ENCODE results near the gene FANCB.

The FANCB gene

GRCh38 chrX:14843666-14844065, 29.2 kb downstream of the FANCB start:
- no peak overlapping the region for H3K27ac ChIP-seq
- no peak for TF ChIP-seq CTCF (conservative IDR thresholded peaks at IDR 0.05)

DNA sequence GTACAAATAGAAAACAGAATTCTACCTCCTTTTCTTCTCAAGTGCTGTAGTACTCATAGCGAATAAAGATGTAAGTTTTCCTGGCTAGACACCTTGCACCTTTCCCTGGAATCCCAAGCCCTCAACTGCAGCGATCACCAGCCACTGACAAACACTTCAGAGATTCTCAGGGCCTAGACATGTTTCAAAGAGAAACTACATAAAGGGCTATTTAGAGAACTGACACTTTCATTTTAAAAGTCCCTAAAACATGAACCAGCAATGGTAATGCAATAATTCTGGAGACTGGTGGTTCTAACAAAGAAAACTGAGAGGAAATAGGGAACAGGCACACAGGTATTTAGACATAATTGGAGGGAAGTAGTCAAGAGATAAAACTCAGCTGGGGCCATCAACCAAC, 35.7 kb downstream of the FANCB start:
- no peak overlapping the region for H3K27ac ChIP-seq
- TF ChIP-seq CTCF (conservative IDR thresholded peaks at IDR 0.05): no peak

- no peak overlapping the region for H3K27ac ChIP-seq
- TF ChIP-seq CTCF (conservative IDR thresholded peaks at IDR 0.05): no peak
These were observed 40.3 kb downstream of the FANCB start for GRCh38 chrX:14832586-14832985.

DNA sequence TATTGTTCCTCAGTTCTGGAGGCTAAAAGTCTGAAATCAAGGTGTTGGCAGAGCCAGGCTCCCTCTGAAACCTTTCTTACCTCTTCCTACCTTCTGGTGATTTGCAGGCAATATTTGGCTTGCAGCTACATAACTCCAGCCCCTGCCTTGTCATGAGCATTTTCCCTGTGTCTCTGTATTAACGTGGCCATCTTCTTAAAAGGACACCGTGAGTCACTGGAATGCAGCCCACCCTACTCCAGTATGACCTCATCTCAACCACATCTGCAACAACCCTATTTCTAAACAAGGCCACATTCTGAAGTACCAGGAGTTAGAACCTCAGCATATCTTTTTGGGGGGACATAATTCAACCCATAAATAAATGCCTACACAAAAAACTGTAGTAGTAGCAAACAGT, 40.7 kb downstream of the FANCB start:
- H3K27ac ChIP-seq: no peak overlapping the region
- no peak for TF ChIP-seq CTCF (conservative IDR thresholded peaks at IDR 0.05)

GRCh38 chrX:14829643-14830042, 43.2 kb downstream of the FANCB start:
- no peak overlapping the region for H3K27ac ChIP-seq
- TF ChIP-seq CTCF (conservative IDR thresholded peaks at IDR 0.05): no peak

DNA sequence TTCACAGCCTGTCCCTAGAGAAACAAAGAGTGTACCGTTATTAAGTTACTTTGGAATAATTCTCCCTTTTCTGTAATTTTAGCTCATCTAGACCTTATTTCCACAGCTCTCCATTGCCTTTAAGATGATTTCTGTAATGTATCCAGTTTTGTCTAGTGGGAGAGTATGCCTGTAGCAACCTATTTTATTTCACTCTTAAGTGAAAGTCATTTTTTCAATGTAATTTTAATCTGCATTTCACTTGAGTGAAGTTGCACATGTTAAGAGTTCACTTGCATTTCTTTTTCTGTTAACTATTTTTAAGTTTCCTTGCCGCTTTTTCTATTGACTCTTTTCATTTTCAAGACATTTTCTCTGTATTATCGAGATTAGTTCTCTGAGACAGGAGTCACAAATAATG, 46.5 kb downstream of the FANCB start:
- TF ChIP-seq CTCF (conservative IDR thresholded peaks at IDR 0.05): no peak
- H3K27ac ChIP-seq: no peak overlapping the region

- no peak for TF ChIP-seq CTCF (conservative IDR thresholded peaks at IDR 0.05)
- H3K27ac ChIP-seq: no peak overlapping the region
These were observed 47.0 kb downstream of the FANCB start for GRCh38 chrX:14825851-14826250.

- no peak for TF ChIP-seq CTCF (conservative IDR thresholded peaks at IDR 0.05)
- H3K27ac ChIP-seq: no peak overlapping the region
These were observed 53.1 kb downstream of the FANCB start for GRCh38 chrX:14819769-14820168.

All from VCaP (cell line).